ENCODE results near the gene USP17L22.
"Not testable (repeated sequence)": the region's sequence is repeated elsewhere in the genome, so short reads cannot be mapped to it uniquely, and the experiment has no call there.

The USP17L22 gene

GRCh38 chr4:9267319-9267718 is at the start of gene USP17L22:
USP17L22 (plus strand) TSS chr4:9267619; CDS start chr4:9267619, 0 bp downstream.
- DNase-seq: not testable (repeated sequence)

GRCh38 chr4:9219852-9220251 is 47.6 kb upstream of the USP17L22 start, which contains the start of gene USP17L12:
USP17L12 (plus strand) TSS chr4:9220152; CDS start chr4:9220152, 0 bp downstream.
- DNase-seq: not testable (repeated sequence)

- DNase-seq: not testable (repeated sequence)
Measured at GRCh38 chr4:9224596-9224995, 42.8 kb upstream of the USP17L22 start, which contains the start of gene USP17L13. USP17L13 (plus strand) TSS chr4:9224896; CDS start chr4:9224896, 0 bp downstream.

GRCh38 chr4:9230249-9230648 is 37.2 kb upstream of the USP17L22 start:
- peak; percentile 1 for DNase-seq

GRCh38 chr4:9234085-9234484 is 33.3 kb upstream of the USP17L22 start, which contains the start of gene USP17L15:
USP17L15 (plus strand) TSS chr4:9234385; CDS start chr4:9234385, 0 bp downstream.
- DNase-seq: not testable (repeated sequence)

GRCh38 chr4:9238461-9238860 is 29.0 kb upstream of the USP17L22 start:
- DNase-seq: not testable (repeated sequence)

- not testable (repeated sequence) for DNase-seq
Measured at GRCh38 chr4:9243579-9243978, 23.8 kb upstream of the USP17L22 start, which contains the start of gene USP17L17. USP17L17 (plus strand) TSS chr4:9243879; CDS start chr4:9243879, 0 bp downstream.

GRCh38 chr4:9247953-9248680 is 19.3 kb upstream of the USP17L22 start, which contains the start of gene USP17L18:
USP17L18 (plus strand) TSS chr4:9248630; CDS start chr4:9248630, 0 bp downstream.
- DNase-seq: peak; percentile 1

GRCh38 chr4:9253078-9253477 is 14.3 kb upstream of the USP17L22 start, which contains the start of gene USP17L19:
USP17L19 (plus strand) TSS chr4:9253378; CDS start chr4:9253378, 0 bp downstream.
- DNase-seq: not testable (repeated sequence)

GRCh38 chr4:9257824-9258223 is 9.6 kb upstream of the USP17L22 start, which contains the start of gene USP17L20:
USP17L20 (plus strand) TSS chr4:9258124; CDS start chr4:9258124, 0 bp downstream.
- not testable (repeated sequence) for DNase-seq

GRCh38 chr4:9262572-9262971 is 4.8 kb upstream of the USP17L22 start, which contains the start of gene USP17L21:
USP17L21 (plus strand) TSS chr4:9262872; CDS start chr4:9262872, 0 bp downstream.
- not testable (repeated sequence) for DNase-seq

GRCh38 chr4:9271719-9272118 is 4.3 kb downstream of the USP17L22 start:
- peak; percentile 3 for DNase-seq
